GM18526 (cell line): ENCODE data around the gene CYP1A1.

Experiments used
- POLR2A ChIP-seq: IDR thresholded peaks from 3 replicates; pipeline ENCODE4 v1.6.1; 2011; ENCODE audit not compliant: insufficient read length; ENCODE audit errors: extremely low read depth

Gene CYP1A1

DNA sequence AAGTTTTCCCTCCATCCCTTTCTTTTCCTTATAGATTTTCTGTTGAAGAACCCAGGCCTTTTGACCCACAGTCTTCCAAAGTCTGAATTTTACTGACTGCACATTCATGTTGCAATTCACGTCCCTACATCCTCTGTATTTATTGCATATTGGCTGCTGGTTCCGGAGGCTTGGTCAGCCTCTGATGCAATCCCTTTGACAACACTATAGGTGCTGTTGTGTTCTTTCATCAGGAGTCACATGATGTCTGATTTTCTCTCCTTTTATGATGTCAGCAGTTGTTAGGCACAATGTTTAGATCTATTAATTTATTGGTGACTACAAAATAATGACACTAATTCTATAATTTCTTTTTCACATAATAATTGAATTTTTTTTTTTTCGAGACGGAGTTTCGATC lies 8.7 kb downstream of the CYP1A1 start:
- no peak for TF ChIP-seq POLR2A

DNA sequence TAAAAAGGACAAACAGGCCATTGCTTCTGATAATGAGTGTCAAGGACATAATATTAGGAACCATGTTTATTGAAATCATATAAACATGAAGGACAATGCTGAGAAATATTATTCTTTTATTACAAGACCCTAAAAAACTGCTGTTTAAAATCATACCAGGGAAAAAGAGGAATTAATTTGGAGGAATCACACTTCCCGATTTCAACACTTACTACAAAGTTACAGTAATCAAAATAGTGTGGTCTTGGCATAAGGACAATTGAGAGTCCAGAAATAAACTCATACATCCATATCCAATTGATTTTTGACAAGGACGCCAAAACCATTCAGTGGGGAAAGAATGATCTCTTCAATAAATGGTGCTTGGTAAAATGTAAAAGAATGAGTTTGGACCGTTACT lies 13.0 kb downstream of the CYP1A1 start:
- TF ChIP-seq POLR2A, result no peak

DNA sequence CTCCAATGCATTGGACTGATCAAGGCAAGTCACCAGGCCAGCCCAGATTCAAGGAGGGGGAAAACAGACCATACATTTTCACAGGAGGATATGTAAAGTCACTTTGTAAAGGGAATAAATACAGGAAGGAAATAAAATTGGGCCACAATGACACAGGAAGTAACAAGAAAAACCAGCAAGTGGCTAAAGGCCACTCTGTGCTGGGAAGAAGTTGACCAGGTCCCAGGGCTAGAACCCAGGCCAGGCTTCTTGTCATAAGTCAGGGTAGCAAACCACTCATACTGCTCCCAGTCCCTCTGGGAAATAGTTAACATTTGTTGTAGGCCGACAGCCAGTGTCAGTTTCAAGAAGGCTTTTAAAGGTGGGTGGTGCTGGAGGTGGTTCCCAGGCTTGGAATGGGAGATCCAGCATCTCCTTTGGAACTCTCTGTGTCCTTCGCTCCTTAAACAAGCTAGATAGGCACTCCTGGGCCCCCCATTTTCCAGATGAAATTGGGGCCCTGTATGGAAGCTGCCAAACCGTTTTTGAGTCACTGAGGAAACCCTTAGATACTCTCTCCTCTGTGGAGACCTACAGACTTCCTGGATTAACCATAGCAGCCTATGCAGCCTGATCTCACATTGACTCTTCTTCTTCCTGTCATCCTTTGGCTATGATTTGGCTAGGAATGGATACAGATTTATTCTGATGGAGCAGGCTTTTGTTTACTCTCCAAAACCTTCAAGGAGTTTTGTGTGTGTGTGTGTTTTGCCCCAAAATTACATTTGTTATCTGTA lies 14.8 kb downstream of the CYP1A1 start:
- no peak for TF ChIP-seq POLR2A

DNA sequence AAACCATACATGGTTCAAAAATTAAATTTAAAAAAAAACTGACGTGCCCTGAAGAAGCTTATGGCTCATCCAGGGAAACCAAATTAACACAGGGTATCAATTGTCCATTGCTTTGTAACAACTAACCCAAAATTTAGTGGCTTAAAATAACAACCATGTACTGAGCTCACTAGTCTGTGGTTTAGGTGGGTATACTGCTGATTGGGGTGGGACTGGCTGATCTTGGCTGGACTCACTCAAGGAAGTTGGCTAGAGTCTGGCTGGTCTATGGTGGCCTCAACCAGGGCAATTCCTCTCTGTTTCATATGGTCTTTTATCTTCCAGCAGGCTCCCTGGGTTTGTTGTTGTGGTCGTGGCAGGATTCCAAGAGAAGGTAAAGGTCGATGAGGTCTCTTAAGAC lies 15.4 kb downstream of the CYP1A1 start:
- TF ChIP-seq POLR2A, result no peak

DNA sequence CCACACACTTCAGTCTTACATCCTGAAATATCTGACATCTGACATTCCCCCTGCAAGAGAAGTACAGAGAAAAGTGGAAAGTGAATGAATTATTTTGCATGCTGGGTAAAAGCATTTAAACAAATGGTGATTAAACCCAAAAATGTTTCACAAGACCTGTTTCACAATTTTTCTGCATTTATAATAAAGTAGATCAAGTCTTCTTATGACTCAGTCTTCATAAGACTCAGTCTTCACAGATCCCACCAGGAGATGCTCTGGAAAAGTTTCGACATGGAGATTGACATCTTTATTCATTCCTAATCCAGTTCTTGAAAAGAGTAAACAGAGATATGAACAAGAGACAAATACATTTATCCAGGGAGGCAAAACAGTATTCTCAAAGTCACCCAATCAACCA lies 16.3 kb downstream of the CYP1A1 start:
- no peak for TF ChIP-seq POLR2A

DNA sequence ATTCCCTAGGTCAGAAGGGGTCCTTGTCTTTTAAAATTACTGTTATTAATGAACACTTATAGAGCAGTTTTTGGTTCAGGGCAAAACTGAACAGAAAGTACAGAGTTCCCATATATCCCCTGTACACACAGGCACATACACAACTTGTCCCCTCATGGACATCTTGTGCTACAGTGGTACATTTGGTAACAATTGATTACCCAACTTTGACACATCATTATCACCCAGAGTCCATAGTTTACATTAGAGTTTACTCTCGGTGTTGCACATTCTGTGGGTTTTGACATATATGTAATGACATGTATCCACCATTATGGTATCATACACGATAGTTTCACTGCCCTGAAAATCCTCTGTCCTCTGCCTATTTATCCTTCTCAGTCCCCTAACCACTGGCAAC lies 28.5 kb downstream of the CYP1A1 start:
- TF ChIP-seq POLR2A, result no peak

DNA sequence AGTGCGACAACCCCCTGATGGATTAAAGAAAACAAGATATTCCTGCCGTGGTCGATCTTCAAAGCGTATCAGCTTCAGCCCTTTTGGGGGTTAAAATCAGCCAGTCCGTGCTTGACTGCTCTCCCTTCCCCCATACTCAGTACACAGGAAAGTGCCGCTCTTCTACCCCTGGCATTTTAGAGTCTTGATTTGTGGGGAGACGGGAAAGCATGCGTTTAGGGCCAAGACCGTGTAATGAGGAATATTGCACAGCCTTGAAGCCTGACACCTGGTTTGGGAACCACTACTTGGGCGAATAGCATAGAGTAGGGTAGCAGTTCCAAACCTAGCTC lies 29.0 kb downstream of the CYP1A1 start:
- no peak for TF ChIP-seq POLR2A

DNA sequence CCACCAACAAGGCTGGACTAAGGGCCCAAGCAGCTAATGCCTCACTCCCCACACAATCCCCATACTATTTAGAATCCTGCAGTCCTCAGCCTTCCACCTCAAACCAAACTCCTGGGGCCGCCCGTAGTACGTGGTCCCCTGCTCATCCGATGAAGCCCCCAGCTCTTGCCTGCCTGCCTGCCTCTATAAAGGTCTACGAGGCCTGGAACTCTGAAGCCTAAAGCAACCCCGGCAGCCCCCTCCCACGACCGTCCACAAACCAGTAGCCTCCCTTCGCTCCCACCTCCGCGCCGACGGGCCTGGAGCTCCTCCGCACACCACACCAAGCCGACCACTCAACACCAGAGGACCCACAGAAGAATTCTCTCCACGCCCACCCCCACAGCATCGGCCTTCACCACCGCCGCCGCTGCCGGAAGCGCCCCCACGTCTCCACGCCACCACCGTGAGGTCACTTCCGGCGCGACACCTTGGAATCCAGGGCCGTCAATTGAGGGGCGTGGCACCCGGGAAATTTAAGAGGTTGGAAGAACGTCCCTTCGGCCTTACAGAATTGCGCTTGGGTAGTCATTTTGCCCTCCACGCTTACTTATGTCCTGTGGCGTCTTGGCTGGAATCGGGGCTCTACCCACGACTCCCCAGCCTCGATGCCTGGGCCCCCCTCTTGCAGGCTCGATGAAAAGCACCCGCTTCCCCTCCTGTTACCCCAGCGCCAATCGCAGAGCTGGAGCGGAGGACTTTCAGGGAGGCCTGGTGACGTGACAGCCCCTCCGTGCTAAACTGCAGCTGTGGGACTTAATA lies 29.5 kb downstream of the CYP1A1 start, which contains the start of gene EDC3:
Gene EDC3, minus strand, starts transcription at position 428 of the 801 bp plus-strand sequence. CDS start 20,900 bp downstream, outside the sequence.
- TF ChIP-seq POLR2A, result peak; percentile 66

DNA sequence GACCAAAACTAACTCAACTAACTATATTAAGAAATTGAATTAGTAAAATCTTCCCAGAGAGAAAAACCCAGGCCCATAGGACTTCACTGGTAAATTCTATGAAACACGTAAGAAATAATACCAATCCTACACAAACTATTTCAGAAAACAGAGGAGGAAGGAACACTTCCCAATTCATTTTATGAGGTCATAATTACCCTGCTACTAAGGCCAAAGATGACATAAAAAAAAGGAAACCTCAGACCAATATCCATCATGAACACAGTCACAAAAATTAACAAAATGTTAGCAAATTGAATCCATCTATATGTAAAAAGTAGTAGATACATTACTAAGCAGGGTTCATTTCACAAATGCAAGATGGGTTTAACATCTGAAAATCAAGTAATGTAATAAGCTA lies 33.0 kb downstream of the CYP1A1 start:
- no peak for TF ChIP-seq POLR2A

DNA sequence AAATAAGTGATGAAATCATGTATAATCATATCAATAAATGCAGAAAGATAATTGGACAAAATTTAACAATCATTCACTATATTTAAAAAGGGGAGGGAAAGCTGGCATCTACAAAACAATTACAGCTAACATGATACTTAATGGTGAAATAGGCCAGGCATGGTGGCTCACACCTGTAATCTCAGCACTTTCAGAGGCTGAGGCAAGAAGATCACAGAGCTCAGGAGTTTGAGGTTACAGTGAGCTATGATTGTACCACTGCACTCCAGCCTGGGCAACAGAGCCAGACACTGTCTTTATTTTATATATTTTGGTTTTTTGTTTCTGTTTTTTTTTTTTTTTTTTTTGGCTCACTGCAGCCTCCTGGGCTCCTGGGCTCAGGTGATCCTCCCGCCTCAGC lies 41.6 kb downstream of the CYP1A1 start:
- TF ChIP-seq POLR2A, result no peak

DNA sequence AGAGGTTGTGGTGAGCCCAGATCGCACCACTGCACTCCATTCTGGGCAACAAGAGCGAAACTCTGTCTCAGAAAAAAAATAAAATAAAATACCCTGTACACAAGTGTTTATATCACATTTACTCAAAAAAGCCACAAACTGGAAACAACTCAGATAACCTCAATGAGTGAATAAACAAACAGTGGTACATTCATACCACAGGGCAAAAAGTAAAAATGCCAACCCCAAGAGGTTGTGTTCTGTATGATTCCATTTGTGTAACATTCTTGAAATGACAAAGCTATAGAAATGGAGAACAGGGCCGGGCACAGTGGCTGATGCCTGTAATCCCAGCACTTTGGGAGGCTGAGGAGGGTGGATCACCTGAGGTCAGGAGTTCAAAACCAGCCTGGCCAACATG lies 42.4 kb downstream of the CYP1A1 start:
- no peak for TF ChIP-seq POLR2A

DNA sequence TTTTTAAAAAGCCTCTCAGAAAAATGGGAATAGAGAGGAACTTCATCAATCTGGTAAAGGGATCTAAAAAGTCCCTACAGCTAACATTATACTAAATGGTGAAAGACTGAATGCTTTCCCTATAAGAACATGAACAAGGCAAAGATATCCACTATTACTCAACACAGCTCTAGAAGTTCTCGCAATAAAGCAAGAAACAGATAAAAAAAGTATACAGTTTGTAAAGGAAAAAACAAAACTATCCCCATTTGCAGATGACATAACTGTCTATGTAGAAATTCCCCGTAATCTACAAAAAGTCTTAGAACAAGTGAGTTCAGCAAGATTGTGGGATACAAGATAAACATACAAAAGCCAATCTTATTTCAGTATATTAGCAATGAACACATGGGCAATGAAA lies 44.9 kb downstream of the CYP1A1 start:
- TF ChIP-seq POLR2A, result no peak

DNA sequence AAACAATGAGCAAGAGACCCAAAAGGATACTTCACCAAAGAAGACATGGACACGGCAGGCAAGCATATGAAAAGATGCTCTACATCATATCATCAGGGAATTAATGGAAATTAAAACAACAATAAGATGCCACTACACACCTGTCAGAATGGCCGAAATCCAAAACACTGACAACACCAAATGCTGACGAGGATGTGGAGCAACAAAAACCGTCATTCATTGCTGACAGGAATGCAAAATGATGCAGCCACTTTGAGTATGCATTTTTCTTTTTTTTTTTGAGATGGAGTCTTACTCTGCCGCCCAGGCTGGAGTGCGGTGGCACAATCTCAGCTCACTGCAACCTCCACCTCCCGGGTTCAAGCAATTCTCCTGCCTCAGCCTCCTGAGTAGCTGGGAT lies 48.5 kb downstream of the CYP1A1 start:
- TF ChIP-seq POLR2A, result no peak

DNA sequence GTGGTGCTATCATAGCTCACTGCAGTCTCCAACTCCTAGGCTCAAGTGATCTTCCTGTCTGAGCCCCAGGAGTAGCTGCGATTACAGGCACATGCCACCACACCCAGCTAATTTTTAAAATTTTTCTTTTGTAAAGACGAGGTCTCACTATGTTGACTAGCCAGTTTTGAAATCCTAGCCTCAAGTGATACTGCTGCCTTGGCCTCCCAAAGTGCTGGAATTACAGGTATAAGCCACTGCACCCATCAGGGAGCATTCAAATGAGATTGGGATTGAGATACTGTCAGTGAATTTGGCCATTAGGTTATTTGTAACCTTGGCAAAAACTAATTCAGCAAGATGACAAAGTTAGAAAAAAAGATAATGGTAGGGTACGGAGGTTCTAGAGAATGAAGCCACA lies 51.2 kb downstream of the CYP1A1 start:
- TF ChIP-seq POLR2A, result no peak

DNA sequence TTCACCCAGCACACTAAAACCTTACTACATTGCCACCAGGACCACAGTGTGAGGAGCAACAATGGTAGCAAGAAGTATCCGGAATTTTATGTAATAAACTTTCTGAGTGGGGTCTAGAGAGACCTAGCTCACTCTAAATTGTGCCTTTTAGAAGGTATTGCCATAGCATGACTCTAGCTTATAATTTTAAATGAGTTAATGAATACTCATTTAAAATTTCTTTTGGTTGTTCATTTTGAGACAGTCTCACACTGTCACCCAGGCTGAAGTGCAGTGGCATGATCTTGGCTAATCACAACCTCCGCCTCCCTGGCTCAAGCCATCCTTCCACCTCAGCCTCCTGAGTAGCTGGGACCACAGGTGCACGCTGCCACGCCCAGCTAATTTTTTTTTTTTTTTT lies 55.7 kb downstream of the CYP1A1 start:
- TF ChIP-seq POLR2A, result no peak
